H9 (cell line): ENCODE data around the gene CTCF. TPM values are rescaled to one million over a fixed set of nuclear protein-coding genes. Genes with fewer than 3 reads are reported as not detected.

Experiments used
- DNase-seq: peaks from one replicate; pipeline ENCODE4 v3.0.0-alpha.2; 2017
- H2AFZ ChIP-seq: one replicate; pipeline ENCODE4 v1.6.1; 2013; ENCODE audit warnings: mild to moderate bottlenecking, low read length, control low read depth, moderate library complexity
- H2AK5ac ChIP-seq: 2 replicates; pipeline ENCODE4 v1.6.1; 2013; ENCODE audit warnings: low read length, control low read depth, mixed read lengths; ENCODE audit not compliant: insufficient read length
- H2BK120ac ChIP-seq: one replicate; pipeline ENCODE4 v1.6.1; 2013; ENCODE audit warnings: low read depth, mild to moderate bottlenecking, low read length, control low read depth, inconsistent platforms; ENCODE audit not compliant: poor library complexity, severe bottlenecking
- H2BK12ac ChIP-seq: 2 replicates; pipeline ENCODE4 v1.6.1; 2013; ENCODE audit warnings: low read length, control low read depth, mixed read lengths, low read depth; ENCODE audit not compliant: insufficient read length
- H2BK15ac ChIP-seq: 2 replicates; pipeline ENCODE4 v1.6.1; 2013; ENCODE audit warnings: low read depth, low read length, control low read depth
- H2BK20ac ChIP-seq: one replicate; pipeline ENCODE4 v1.6.1; 2013; ENCODE audit warnings: low read depth, mild to moderate bottlenecking, low read length, control low read depth, inconsistent platforms; ENCODE audit not compliant: poor library complexity, severe bottlenecking
- H2BK5ac ChIP-seq: 2 replicates; pipeline ENCODE4 v1.6.1; 2013; ENCODE audit warnings: low read length, control low read depth, mixed read lengths; ENCODE audit not compliant: insufficient read length
- H3K14ac ChIP-seq: 2 replicates; pipeline ENCODE4 v1.6.1; 2013; ENCODE audit warnings: low read length, control low read depth; ENCODE audit not compliant: insufficient read depth
- H3K18ac ChIP-seq: 2 replicates; pipeline ENCODE4 v1.6.1; 2013; ENCODE audit warnings: low read depth, mild to moderate bottlenecking, mixed read lengths, low read length, control low read depth; ENCODE audit not compliant: insufficient read length
- H3K23ac ChIP-seq: 2 replicates; pipeline ENCODE4 v1.6.1; 2013; ENCODE audit warnings: low read length, control low read depth, mixed read lengths, low read depth; ENCODE audit not compliant: insufficient read length
- H3K23me2 ChIP-seq: 2 replicates; pipeline ENCODE4 v1.6.1; 2013; ENCODE audit warnings: low read depth, mild to moderate bottlenecking, mixed read lengths, low read length, control low read depth; ENCODE audit not compliant: insufficient read length, poor library complexity, severe bottlenecking
- H3K27ac ChIP-seq: 2 replicates; pipeline ENCODE4 v1.5.1; 2013; ENCODE audit warnings: low read length, control low read depth, mixed read lengths, low read depth; ENCODE audit not compliant: insufficient read length
- H3K27me3 ChIP-seq: 2 replicates; pipeline ENCODE4 v1.6.1; 2013; ENCODE audit warnings: low read length, control low read depth, inconsistent platforms; ENCODE audit not compliant: insufficient read depth
- H3K4ac ChIP-seq: 2 replicates; pipeline ENCODE4 v1.6.1; 2013; ENCODE audit warnings: low read depth, mild to moderate bottlenecking, control low read depth, inconsistent platforms, low read length, moderate library complexity
- H3K4me1 ChIP-seq: 2 replicates; pipeline ENCODE4 v1.6.1; 2013; ENCODE audit warnings: low read length, control low read depth, inconsistent platforms; ENCODE audit not compliant: insufficient read depth
- H3K4me2 ChIP-seq: 2 replicates; pipeline ENCODE4 v1.6.1; 2013; ENCODE audit warnings: low read length, control low read depth, mixed read lengths; ENCODE audit not compliant: insufficient read length, insufficient read depth
- H3K56ac ChIP-seq: 2 replicates; pipeline ENCODE4 v1.6.1; 2013; ENCODE audit warnings: low read depth, mild to moderate bottlenecking, mixed read lengths, low read length, control low read depth; ENCODE audit not compliant: insufficient read length
- H3K79me1 ChIP-seq: 2 replicates; pipeline ENCODE4 v1.6.1; 2013; ENCODE audit warnings: low read depth, mild to moderate bottlenecking, moderate library complexity, low read length, control low read depth, inconsistent platforms; ENCODE audit not compliant: insufficient read depth, poor library complexity, severe bottlenecking
- H3K79me2 ChIP-seq: 2 replicates; pipeline ENCODE4 v1.6.1; 2013; ENCODE audit warnings: low read length, control low read depth, inconsistent platforms; ENCODE audit not compliant: insufficient read depth
- H3K9ac ChIP-seq: 2 replicates; pipeline ENCODE4 v1.6.1; 2013; ENCODE audit warnings: low read length, control low read depth, mixed read lengths; ENCODE audit not compliant: insufficient read length; ENCODE audit errors: extremely low read depth
- H3K9me3 ChIP-seq: one replicate; pipeline ENCODE4 v1.6.1; 2013; ENCODE audit warnings: low read depth, low read length, inconsistent platforms; ENCODE audit not compliant: control insufficient read depth
- H3T11ph ChIP-seq: one replicate; pipeline ENCODE4 v1.6.1; 2013; ENCODE audit warnings: mild to moderate bottlenecking, low read length, control low read depth, inconsistent platforms
- H4K20me1 ChIP-seq: one replicate; pipeline ENCODE4 v1.6.1; 2013; ENCODE audit not compliant: control insufficient read depth, insufficient read length, insufficient read depth
- H4K5ac ChIP-seq: 2 replicates; pipeline ENCODE4 v1.6.1; 2013; ENCODE audit warnings: low read depth, mild to moderate bottlenecking, mixed read lengths, low read length, control low read depth; ENCODE audit not compliant: insufficient read length
- H4K8ac ChIP-seq: replicated peaks from 2 replicates; pipeline ENCODE4 v1.6.1; 2013; ENCODE audit warnings: low read length, control low read depth, mixed read lengths, low read depth; ENCODE audit not compliant: insufficient read length
- H4K91ac ChIP-seq: 2 replicates; pipeline ENCODE4 v1.6.1; 2013; ENCODE audit warnings: low read depth, mild to moderate bottlenecking, moderate library complexity, mixed read lengths, low read length, control low read depth; ENCODE audit not compliant: insufficient read length
- H3K27ac Mint-ChIP-seq, 3 experiments: 2 replicates in 2 of 3; 3 replicates in 1 of 3; pipeline ENCODE4 v1.8.0; 2020 to 2021; ENCODE audit warnings: mixed read lengths in 3 of 3, mild to moderate bottlenecking in 1 of 3, moderate library complexity in 1 of 3
- H3K27me3 Mint-ChIP-seq: 2 replicates; pipeline ENCODE4 v1.8.0; 2021; ENCODE audit warnings: low read depth, mild to moderate bottlenecking, moderate library complexity, mixed read lengths
- H3K36me3 Mint-ChIP-seq, 3 experiments: 2 replicates in 2 of 3; 3 replicates in 1 of 3; pipeline ENCODE4 v1.8.0; 2020 to 2021; ENCODE audit warnings: low read depth in 3 of 3, mixed read lengths in 3 of 3; ENCODE audit not compliant: insufficient read depth in 1 of 3
- H3K4me1 Mint-ChIP-seq, 2 experiments: 2 replicates each; pipeline ENCODE4 v1.8.0; 2020; ENCODE audit warnings: mixed read lengths in 2 of 2
- H3K4me3 Mint-ChIP-seq, 2 experiments: 2 replicates in 1 of 2; 3 replicates in 1 of 2; pipeline ENCODE4 v1.8.0; 2020 to 2021; ENCODE audit warnings: mild to moderate bottlenecking in 2 of 2, mixed read lengths in 2 of 2, moderate library complexity in 1 of 2
- H3K9me3 Mint-ChIP-seq, 2 experiments: 2 replicates in 1 of 2; 3 replicates in 1 of 2; pipeline ENCODE4 v1.8.0; 2020; ENCODE audit warnings: mild to moderate bottlenecking in 2 of 2, mixed read lengths in 2 of 2, moderate library complexity in 1 of 2
- CTCF ChIP-seq: fragments of 200-600 bp; sonication (generic); conservative IDR thresholded peaks from 3 replicates; pipeline ENCODE4 v1.8.0; 2021; ENCODE audit warnings: antibody characterized with exemption, mild to moderate bottlenecking
- WGBS: extraction: QIAGEN DNeasy Blood & Tissue Kit; methylation state at CpG from one replicate; pipeline ENCODE4 v1.1.7; 2013; ENCODE audit warnings: missing lambda C conversion rate, low lambda C conversion rate, mixed read lengths; ENCODE audit not compliant: insufficient read length; ENCODE audit errors: extremely low coverage; 5-methylcytosine and 5-hydroxymethylcytosine counted together
- total RNA-seq: library from RNA; stranded (reverse); gene quantifications from 2 replicates; pipeline ENCODE4 v1.2.1, GENCODE V29; 2021

The CTCF gene
- total RNA-seq, 1 experiment from 2014 or later, result 87.3 TPM

- no peak overlapping the region for H2BK120ac ChIP-seq
- no peak overlapping the region for H3K18ac ChIP-seq
- H2BK12ac ChIP-seq, result no peak overlapping the region
- H3K79me1 ChIP-seq, result no peaks in the 10 kb centered on the region
- H3K9ac ChIP-seq, result peak overlapping the region; percentile 56
- TF ChIP-seq CTCF, result no peak
- no peaks in the 10 kb centered on the region for H4K20me1 ChIP-seq
- Mint-ChIP-seq H3K9me3 (no peaks in the 10 kb centered on the region; a peak in 1 of 5 replicates), H3K27ac (no peak overlapping the region), H3K4me3 (peak overlapping the region; percentile 85 to 94), H3K4me1 (peaks cover 11 to 20% of the 10 kb centered on the region in 2 experiments), H3K27me3 (peaks cover 2% of the 10 kb centered on the region), H3K36me3 (peaks cover 10 to 30% (median 19%) of the 10 kb centered on the region in 3 experiments)
- no peaks in the 10 kb centered on the region for H3K27me3 ChIP-seq
- H3K56ac ChIP-seq, result no peak overlapping the region
- H3K23me2 ChIP-seq, result peaks cover 11% of the 10 kb centered on the region
- H3K9me3 ChIP-seq, result no peaks in the 10 kb centered on the region
- no peak overlapping the region for H4K91ac ChIP-seq
- no peak overlapping the region for H3K23ac ChIP-seq
- no CpG with 5 or more reads among the region's 21 CpGs for WGBS
- no peak overlapping the region for H2AFZ ChIP-seq
- no peak overlapping the region for H2BK5ac ChIP-seq
- H4K5ac ChIP-seq, result no peak overlapping the region
- no peaks in the 10 kb centered on the region for H3K79me2 ChIP-seq
- H3K14ac ChIP-seq, result no peak overlapping the region
- no peak overlapping the region for H3K4ac ChIP-seq
- H2BK20ac ChIP-seq, result no peak overlapping the region
- peak overlapping the region; percentile 57 for H3K4me2 ChIP-seq
- H3K4me1 ChIP-seq, result no peaks in the 10 kb centered on the region
- no peak for DNase-seq
- H2AK5ac ChIP-seq, result no peak overlapping the region
- no peak overlapping the region for H2BK15ac ChIP-seq
- no peak overlapping the region for H3K27ac ChIP-seq
- H3T11ph ChIP-seq, result no peak overlapping the region
- no peak overlapping the region for H4K8ac ChIP-seq
These were observed 96.7 kb downstream of the CTCF start for GRCh38 chr16:67658849-67659674.
